Endothelial cell (in vitro differentiated cells): Measurements from ENCODE around the gene APPL2. TPM values are rescaled to one million over a fixed set of nuclear protein-coding genes. Genes with fewer than 3 reads are reported as not detected.
A peak's percentile ranks its signal among the peaks of the same experiment; 100 is the strongest.

Experiments used
- DNase-seq: peaks from one replicate; pipeline ENCODE4 v3.0.0; 2021; ENCODE audit warnings: low spot score
- H3K27ac Mint-ChIP-seq: one replicate; pipeline ENCODE4 v1.8.0; 2021; ENCODE audit warnings: mixed read lengths, inconsistent platforms; ENCODE audit not compliant: unreplicated experiment
- H3K27me3 Mint-ChIP-seq: one replicate; pipeline ENCODE4 v1.8.0; 2021; ENCODE audit warnings: mild to moderate bottlenecking, moderate library complexity, mixed read lengths, inconsistent platforms; ENCODE audit not compliant: unreplicated experiment
- H3K36me3 Mint-ChIP-seq: one replicate; pipeline ENCODE4 v1.8.0; 2021; ENCODE audit warnings: mild to moderate bottlenecking, low read depth, mixed read lengths, inconsistent platforms; ENCODE audit not compliant: unreplicated experiment
- H3K4me1 Mint-ChIP-seq: one replicate; pipeline ENCODE4 v1.8.0; 2021; ENCODE audit warnings: mild to moderate bottlenecking, mixed read lengths, inconsistent platforms; ENCODE audit not compliant: unreplicated experiment
- H3K4me3 Mint-ChIP-seq: one replicate; pipeline ENCODE4 v1.8.0; 2021; ENCODE audit warnings: mild to moderate bottlenecking, mixed read lengths, inconsistent platforms; ENCODE audit not compliant: unreplicated experiment
- H3K9me3 Mint-ChIP-seq: one replicate; pipeline ENCODE4 v1.8.0; 2021; ENCODE audit warnings: mixed read lengths, inconsistent platforms; ENCODE audit not compliant: unreplicated experiment
- CTCF ChIP-seq: fragments of 200-600 bp; sonication (generic); IDR thresholded peaks from one replicate; pipeline ENCODE4 v1.5.0; 2021; ENCODE audit warnings: antibody characterized with exemption; ENCODE audit not compliant: unreplicated experiment
- total RNA-seq: library from RNA; stranded (reverse); fragmentation: NEBNext Ultra II Directional; extraction: Animal tissue kit (Norgen Biotek cat#: 25700); gene quantifications from one replicate; pipeline ENCODE4 v1.2.1, GENCODE V29; 2021; ENCODE audit not compliant: unreplicated experiment

Gene APPL2
- total RNA-seq, 1 donor from 2014 or later = 44.7 TPM

DNA sequence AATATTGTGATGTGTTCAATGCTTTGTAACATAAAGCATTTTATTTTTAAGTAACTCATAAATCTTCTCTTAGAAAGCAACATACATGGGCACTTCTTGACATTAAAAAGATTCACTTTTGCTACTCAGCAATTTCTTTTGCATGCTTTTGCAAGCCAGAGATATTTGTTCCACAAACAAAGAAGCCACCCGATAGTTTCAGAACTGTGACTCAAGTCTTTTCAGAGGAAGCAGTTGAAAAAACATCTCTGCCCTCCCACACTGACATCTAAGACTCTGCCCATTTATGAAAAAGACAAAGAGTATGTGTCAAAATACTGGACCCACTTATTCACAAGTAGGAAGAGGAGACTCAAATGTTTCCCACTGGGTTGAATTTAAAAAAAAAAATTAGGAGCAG is 7.5 kb downstream of the APPL2 start:
- no peak overlapping the region for H3K4me3 Mint-ChIP-seq
- DNase-seq = no peak

DNA sequence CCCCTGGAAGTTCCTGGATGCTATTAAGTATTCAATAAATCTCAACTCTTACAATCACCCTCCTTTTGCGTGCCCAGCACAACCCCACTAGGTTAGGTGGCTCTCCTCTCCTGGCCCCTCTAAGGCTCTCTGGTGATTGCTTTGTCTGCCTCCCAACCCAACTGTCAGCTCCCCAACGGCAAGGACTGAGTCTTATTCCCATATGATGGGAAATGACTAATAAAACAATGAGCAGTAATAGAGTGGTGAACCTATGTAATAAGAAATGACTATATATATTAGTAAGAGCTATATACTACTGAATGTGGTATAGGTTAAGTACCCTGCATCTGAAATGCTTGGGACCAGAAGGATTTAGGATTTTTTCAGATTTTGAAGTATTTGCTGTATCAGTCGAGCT is 8.1 kb downstream of the APPL2 start:
- Mint-ChIP-seq H3K4me3 (no peak overlapping the region), H3K4me1 (peaks cover 46% of the 10 kb centered on the region), H3K27ac (peak overlapping the region; percentile 74), H3K9me3 (no peaks in the 10 kb centered on the region), H3K27me3 (peaks cover 2% of the 10 kb centered on the region), H3K36me3 (peaks cover 31% of the 10 kb centered on the region)
- TF ChIP-seq CTCF = no peak
- DNase-seq = no peak

More for the DNA sequence above, 7.5 kb downstream of the APPL2 start:
- H3K4me1 Mint-ChIP-seq = peaks cover 46% of the 10 kb centered on the region
- peaks cover 25% of the 10 kb centered on the region for H3K36me3 Mint-ChIP-seq
- H3K27me3 Mint-ChIP-seq = peaks cover 2% of the 10 kb centered on the region
- no peak for TF ChIP-seq CTCF
- H3K9me3 Mint-ChIP-seq = no peaks in the 10 kb centered on the region
- H3K27ac Mint-ChIP-seq = no peak overlapping the region

GRCh38 chr12:105226219-105226618 is 9.8 kb downstream of the APPL2 start:
- H3K4me3 Mint-ChIP-seq = no peak overlapping the region
- DNase-seq = no peak
- H3K36me3 Mint-ChIP-seq = peaks cover 44% of the 10 kb centered on the region
- peaks cover 49% of the 10 kb centered on the region for H3K4me1 Mint-ChIP-seq
- H3K9me3 Mint-ChIP-seq = no peaks in the 10 kb centered on the region
- no peak for TF ChIP-seq CTCF
- H3K27ac Mint-ChIP-seq = no peak overlapping the region
- peaks cover 9% of the 10 kb centered on the region for H3K27me3 Mint-ChIP-seq

GRCh38 chr12:105225505-105226015 is 10.4 kb downstream of the APPL2 start:
- Mint-ChIP-seq H3K36me3 (peaks cover 47% of the 10 kb centered on the region), H3K4me1 (peaks cover 49% of the 10 kb centered on the region), H3K9me3 (no peaks in the 10 kb centered on the region), H3K27me3 (peaks cover 9% of the 10 kb centered on the region), H3K4me3 (no peak overlapping the region), H3K27ac (no peak overlapping the region)
- TF ChIP-seq CTCF = no peak
- no peak for DNase-seq

DNA sequence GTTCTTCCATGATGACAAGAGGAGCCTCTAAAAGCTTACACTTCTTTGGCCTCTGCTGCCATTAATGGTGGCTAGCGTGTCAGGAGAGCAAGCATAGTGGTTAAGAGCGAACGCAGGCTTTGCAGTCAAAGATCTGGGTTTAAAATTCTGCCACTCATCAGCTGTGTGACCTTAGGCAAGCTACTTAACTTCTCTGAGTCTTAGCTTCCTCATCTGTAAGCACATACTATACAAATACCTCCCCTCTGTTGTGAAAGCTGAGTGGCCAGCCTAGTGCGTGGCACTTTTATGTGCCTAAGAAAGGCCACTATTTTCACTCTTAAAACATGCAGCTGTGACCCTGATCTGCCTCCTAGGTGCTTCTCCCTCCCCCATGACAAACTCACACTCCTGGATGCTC is 11.6 kb downstream of the APPL2 start:
- TF ChIP-seq CTCF = no peak
- peaks cover 48% of the 10 kb centered on the region for H3K36me3 Mint-ChIP-seq
- peaks cover 9% of the 10 kb centered on the region for H3K27me3 Mint-ChIP-seq
- DNase-seq = no peak
- no peaks in the 10 kb centered on the region for H3K9me3 Mint-ChIP-seq
- H3K4me1 Mint-ChIP-seq = peaks cover 54% of the 10 kb centered on the region
- peak overlapping the region; percentile 16 for H3K27ac Mint-ChIP-seq
- H3K4me3 Mint-ChIP-seq = peak overlapping the region; percentile 70
